Fibroblast of the aortic adventitia (primary cell): Measurements from ENCODE around the gene LTB. TPM values are rescaled to one million over a fixed set of nuclear protein-coding genes. Genes with fewer than 3 reads are reported as not detected.
A peak's percentile ranks its signal among the peaks of the same experiment; 100 is the strongest.

Experiments used
- DNase-seq: peaks from one replicate; pipeline ENCODE4 v3.0.0-alpha.2; 2010; ENCODE audit warnings: low read depth
- H3K4me3 ChIP-seq: 2 replicates; pipeline ENCODE4 v1.5.1; 2011; ENCODE audit warnings: low read depth, mild to moderate bottlenecking, control low read depth, low read length, moderate library complexity
- CTCF ChIP-seq: IDR thresholded peaks from 2 replicates; pipeline ENCODE4 v1.5.1; 2011; ENCODE audit warnings: mild to moderate bottlenecking, low read length, control low read depth, inconsistent platforms; ENCODE audit not compliant: insufficient read depth
- total RNA-seq: library from RNA; depleted of rRNA; stranded (reverse); fragments of >200 nt; gene quantifications from 2 replicates; pipeline ENCODE4 v1.2.3, GENCODE V29; 2012; ENCODE audit warnings: low replicate concordance

LTB gene
- total RNA-seq: not detected in 2 replicates

- no peak for DNase-seq
- TF ChIP-seq CTCF: no peak
- H3K4me3 ChIP-seq: peak within 1 kb of the TSS; percentile 89
Observed at GRCh38 chr6:31582230-31582643, at the start of gene LTB. TSS of gene LTB (minus strand) at chr6:31582424. CDS start at chr6:31582417, 7 bp downstream.

GRCh38 chr6:31631681-31632278, 49.6 kb upstream of the LTB start:
- no peak for TF ChIP-seq CTCF
- H3K4me3 ChIP-seq: no peak overlapping the region
- no peak for DNase-seq

GRCh38 chr6:31631209-31631608, 49.0 kb upstream of the LTB start:
- DNase-seq: no peak

GRCh38 chr6:31630177-31630934, 48.1 kb upstream of the LTB start:
- DNase-seq: no peak
- H3K4me3 ChIP-seq: no peak overlapping the region
- no peak for TF ChIP-seq CTCF

More at GRCh38 chr6:31631209-31631608, 49.0 kb upstream of the LTB start:
- TF ChIP-seq CTCF: no peak
- no peak overlapping the region for H3K4me3 ChIP-seq

GRCh38 chr6:31629014-31629413, 46.8 kb upstream of the LTB start:
- H3K4me3 ChIP-seq: no peak overlapping the region
- TF ChIP-seq CTCF: no peak
- DNase-seq: no peak

- no peak overlapping the region for H3K4me3 ChIP-seq
- TF ChIP-seq CTCF: no peak
- no peak for DNase-seq
Observed at GRCh38 chr6:31627690-31628287, 45.6 kb upstream of the LTB start.
